HEK293 (cell line): ENCODE data around the gene CALML3.
A peak's percentile ranks its signal among the peaks of the same experiment; 100 is the strongest.

ENCODE experiments used
- CTCF ChIA-PET: fragments of 350-600 bp; formaldehyde crosslinking; extraction: SDS; loops from one replicate; lab custom pipeline; 2021; ENCODE audit warnings: antibody characterized with exemption; lab: Yijun Ruan, JAX
- POLR2A ChIA-PET: fragments of 300-600 bp; formaldehyde crosslinking; extraction: SDS; loops from one replicate; lab custom pipeline; 2020; ENCODE audit warnings: antibody characterized with exemption, inconsistent platforms; lab: Yijun Ruan, JAX
- H3K27ac ChIP-seq: fragments of 200-500 bp; sonication (Bioruptor generic); 2 replicates; pipeline ENCODE4 v1.5.1; 2014; ENCODE audit warnings: low read depth, low read length, control low read depth, inconsistent platforms; ENCODE audit errors: extremely low read depth
- H3K36me3 ChIP-seq, 2 experiments: fragments of 200-500 bp in 1 of 2; sonication (Bioruptor generic) in 1 of 2; 1 replicate in 1 of 2; 2 replicates in 1 of 2; pipeline ENCODE4 v1.5.1; 2014 to 2017; ENCODE audit warnings: inconsistent platforms in 2 of 2, low read length in 2 of 2; ENCODE audit not compliant: control insufficient read depth in 2 of 2, insufficient read depth in 1 of 2
- H3K4me1 ChIP-seq: fragments of 200-500 bp; sonication (Bioruptor generic); 2 replicates; pipeline ENCODE4 v1.5.1; 2014; ENCODE audit warnings: mild to moderate bottlenecking, low read length, inconsistent platforms; ENCODE audit not compliant: control insufficient read depth, insufficient read depth
- H3K4me3 ChIP-seq: 2 replicates; pipeline ENCODE4 v1.5.1; 2011; ENCODE audit warnings: low read depth, mild to moderate bottlenecking, control low read depth, low read length, moderate library complexity
- H3K9me3 ChIP-seq: fragments of 200-500 bp; sonication (Bioruptor generic); 2 replicates; pipeline ENCODE4 v1.5.1; 2014; ENCODE audit warnings: low read depth, low read length, inconsistent platforms; ENCODE audit not compliant: control insufficient read depth, insufficient read depth
- BCL6B ChIP-seq: fragments of 450-650 bp; formaldehyde crosslinking; IDR thresholded peaks from 2 replicates; pipeline ENCODE4 v1.5.1; 2017; ENCODE audit warnings: missing biosample characterization, missing genetic modification characterization
- FEZF1 ChIP-seq: fragments of 450-650 bp; formaldehyde crosslinking; IDR thresholded peaks from 2 replicates; pipeline ENCODE4 v1.5.1; 2016; ENCODE audit warnings: missing biosample characterization, missing genetic modification characterization
- GLIS1 ChIP-seq: fragments of 450-650 bp; formaldehyde crosslinking; IDR thresholded peaks from 2 replicates; pipeline ENCODE4 v1.5.1; 2016; ENCODE audit warnings: missing biosample characterization, missing genetic modification characterization
- HIC1 ChIP-seq: fragments of 450-650 bp; formaldehyde crosslinking; IDR thresholded peaks from 2 replicates; pipeline ENCODE4 v1.5.1; 2016; ENCODE audit warnings: missing biosample characterization, missing genetic modification characterization
- MZF1 ChIP-seq: fragments of 450-650 bp; formaldehyde crosslinking; IDR thresholded peaks from 2 replicates; pipeline ENCODE4 v1.5.1; 2017; ENCODE audit warnings: missing biosample characterization, missing genetic modification characterization, borderline replicate concordance
- SCRT2 ChIP-seq: fragments of 450-650 bp; formaldehyde crosslinking; IDR thresholded peaks from 2 replicates; pipeline ENCODE4 v1.5.1; 2016; ENCODE audit warnings: missing biosample characterization, missing genetic modification characterization
- TRIM28 ChIP-seq: IDR thresholded peaks from 2 replicates; pipeline ENCODE4 v1.6.1; 2011; ENCODE audit warnings: low read length, control low read depth, borderline replicate concordance
- ZBTB1 ChIP-seq: fragments of 450-650 bp; formaldehyde crosslinking; IDR thresholded peaks from 2 replicates; pipeline ENCODE4 v1.5.1; 2016; ENCODE audit warnings: missing biosample characterization, missing genetic modification characterization
- ZBTB20 ChIP-seq: fragments of 450-650 bp; formaldehyde crosslinking; IDR thresholded peaks from 2 replicates; pipeline ENCODE4 v1.5.1; 2016; ENCODE audit warnings: missing biosample characterization, missing genetic modification characterization
- ZBTB21 ChIP-seq: fragments of 450-650 bp; formaldehyde crosslinking; IDR thresholded peaks from 2 replicates; pipeline ENCODE4 v1.5.1; 2017; ENCODE audit warnings: missing biosample characterization, missing genetic modification characterization
- ZBTB26 ChIP-seq: fragments of 450-650 bp; formaldehyde crosslinking; optimal IDR thresholded peaks from 2 replicates; pipeline ENCODE3; 2016; ENCODE audit warnings: missing biosample characterization, mild to moderate bottlenecking, missing genetic modification characterization
- ZBTB48 ChIP-seq: fragments of 450-650 bp; formaldehyde crosslinking; IDR thresholded peaks from 2 replicates; pipeline ENCODE4 v1.5.1; 2016; ENCODE audit warnings: missing biosample characterization, missing genetic modification characterization
- ZFHX2 ChIP-seq: fragments of 450-650 bp; formaldehyde crosslinking; conservative IDR thresholded peaks from 2 replicates; pipeline ENCODE4 v1.5.1; 2016; ENCODE audit warnings: missing biosample characterization, missing genetic modification characterization
- ZNF132 ChIP-seq: fragments of 450-650 bp; formaldehyde crosslinking; IDR thresholded peaks from 2 replicates; pipeline ENCODE4 v1.5.1; 2017; ENCODE audit warnings: missing biosample characterization, missing genetic modification characterization, borderline replicate concordance
- ZNF138 ChIP-seq: fragments of 450-650 bp; formaldehyde crosslinking; IDR thresholded peaks from 2 replicates; pipeline ENCODE4 v1.5.1; 2016; ENCODE audit warnings: missing biosample characterization, missing genetic modification characterization, borderline replicate concordance
- ZNF18 ChIP-seq: fragments of 450-650 bp; formaldehyde crosslinking; IDR thresholded peaks from 2 replicates; pipeline ENCODE4 v1.5.1; 2016; ENCODE audit warnings: missing biosample characterization, missing genetic modification characterization
- ZNF221 ChIP-seq: fragments of 450-650 bp; formaldehyde crosslinking; IDR thresholded peaks from 2 replicates; pipeline ENCODE4 v1.5.1; 2017; ENCODE audit warnings: missing biosample characterization, missing genetic modification characterization, borderline replicate concordance
- ZNF24 ChIP-seq: fragments of 450-650 bp; formaldehyde crosslinking; IDR thresholded peaks from 2 replicates; pipeline ENCODE4 v1.5.1; 2016; ENCODE audit warnings: missing biosample characterization, missing genetic modification characterization
- ZNF302 ChIP-seq: fragments of 450-650 bp; formaldehyde crosslinking; IDR thresholded peaks from 2 replicates; pipeline ENCODE4 v1.5.1; 2016; ENCODE audit warnings: missing biosample characterization, missing genetic modification characterization, low read depth
- ZNF311 ChIP-seq: fragments of 450-650 bp; formaldehyde crosslinking; IDR thresholded peaks from 2 replicates; pipeline ENCODE4 v1.5.1; 2017; ENCODE audit warnings: missing biosample characterization, missing genetic modification characterization, borderline replicate concordance
- ZNF335 ChIP-seq: fragments of 450-650 bp; formaldehyde crosslinking; conservative IDR thresholded peaks from 2 replicates; pipeline ENCODE4 v1.5.1; 2016; ENCODE audit warnings: missing biosample characterization, missing genetic modification characterization
- ZNF394 ChIP-seq: fragments of 450-650 bp; formaldehyde crosslinking; IDR thresholded peaks from 2 replicates; pipeline ENCODE4 v1.5.1; 2016; ENCODE audit warnings: missing biosample characterization, missing genetic modification characterization, mild to moderate bottlenecking, moderate library complexity, borderline replicate concordance
- ZNF473 ChIP-seq: fragments of 450-650 bp; formaldehyde crosslinking; IDR thresholded peaks from 2 replicates; pipeline ENCODE4 v1.5.1; 2017; ENCODE audit warnings: missing biosample characterization, missing genetic modification characterization
- ZNF555 ChIP-seq: fragments of 450-650 bp; formaldehyde crosslinking; conservative IDR thresholded peaks from 2 replicates; pipeline ENCODE4 v1.5.1; 2017; ENCODE audit warnings: missing biosample characterization, mild to moderate bottlenecking, missing genetic modification characterization, inconsistent platforms
- ZNF660 ChIP-seq: fragments of 450-650 bp; IDR thresholded peaks from 2 replicates; pipeline ENCODE4 v1.5.1; 2018; ENCODE audit warnings: missing biosample characterization, mild to moderate bottlenecking, missing genetic modification characterization
- ZNF664 ChIP-seq: fragments of 450-650 bp; formaldehyde crosslinking; IDR thresholded peaks from 2 replicates; pipeline ENCODE4 v1.5.1; 2016; ENCODE audit warnings: missing biosample characterization, missing genetic modification characterization
- ZNF692 ChIP-seq: fragments of 450-650 bp; formaldehyde crosslinking; IDR thresholded peaks from 2 replicates; pipeline ENCODE4 v1.5.1; 2016; ENCODE audit warnings: missing biosample characterization, missing genetic modification characterization
- ZNF76 ChIP-seq: fragments of 450-650 bp; formaldehyde crosslinking; IDR thresholded peaks from 2 replicates; pipeline ENCODE4; 2016; ENCODE audit warnings: low read depth, missing biosample characterization, missing genetic modification characterization, borderline replicate concordance
- ZNF768 ChIP-seq: fragments of 450-650 bp; formaldehyde crosslinking; IDR thresholded peaks from 2 replicates; pipeline ENCODE4 v1.5.1; 2018; ENCODE audit warnings: missing biosample characterization, mild to moderate bottlenecking, missing genetic modification characterization
- ZNF776 ChIP-seq: fragments of 450-650 bp; formaldehyde crosslinking; IDR thresholded peaks from 2 replicates; pipeline ENCODE4 v1.5.0; 2017; ENCODE audit warnings: missing biosample characterization, missing genetic modification characterization, borderline replicate concordance
- ZSCAN5A ChIP-seq: fragments of 450-650 bp; formaldehyde crosslinking; IDR thresholded peaks from 2 replicates; pipeline ENCODE4 v1.5.1; 2016; ENCODE audit warnings: missing biosample characterization, missing genetic modification characterization

The CALML3 gene

GRCh38 chr10:5566614-5567013 lies 41.9 kb downstream of the CALML3 start:
- POLR2A ChIA-PET = no interaction called here
- Histone ChIP-seq H3K9me3 (no peaks in the 10 kb centered on the region), H3K4me1 (peaks cover 2% of the 10 kb centered on the region; the same call in 1 of the 2 replicates), H3K4me3 (no peak overlapping the region), H3K27ac (no peak overlapping the region), H3K36me3 (no peaks in the 10 kb centered on the region)
- CTCF ChIA-PET = interaction anchor here (0.6 to 1.4 kb wide), 3 partner anchors 17 to 1865 kb away, joined by 3 to 6 read pairs (median 3); no protein-coding TSS in a partner anchor
- TF ChIP-seq HIC1 (no peak), ZNF18 (tag by site-specific recombination) (no peak), ZNF776 (tag by site-specific recombination) (no peak), ZNF692 (tag by site-specific recombination) (peak; percentile 72), ZFHX2 (peak; percentile 9; the same call in 1 of the 2 replicates), GLIS1 (tag by site-specific recombination) (peak; percentile 77), ZNF768 (no peak), ZBTB21 (tag by site-specific recombination) (no peak), ZNF664 (tag by site-specific recombination) (no peak), ZBTB48 (no peak), ZNF302 (tag by site-specific recombination) (no peak), ZNF555 (tag by site-specific recombination) (no peak), ZBTB26 (tag by site-specific recombination) (no peak), ZNF311 (tag by site-specific recombination) (no peak), ZNF335 (tag by site-specific recombination) (no peak), ZBTB1 (no peak), ZNF394 (tag by site-specific recombination) (no peak), ZSCAN5A (tag by site-specific recombination) (no peak), ZBTB20 (no peak), ZNF138 (tag by site-specific recombination) (no peak), BCL6B (tag by site-specific recombination) (no peak), MZF1 (tag by site-specific recombination) (no peak), ZNF132 (no peak), ZNF221 (tag by site-specific recombination) (no peak), ZNF24 (tag by site-specific recombination) (no peak), FEZF1 (tag by site-specific recombination) (no peak), TRIM28 (no peak), ZNF76 (no peak), ZNF660 (tag by site-specific recombination) (no peak), ZNF473 (no peak), SCRT2 (tag by site-specific recombination) (0 out of 2 replicates have a peak, but pooled peaks have one; percentile 37)
